ENCODE data around the gene SPAAR. TPM values are rescaled to one million over a fixed set of nuclear protein-coding genes. Genes with fewer than 3 reads are reported as not detected.

SPAAR gene
- 1 to 10 TPM; 3.8 to 6.3 TPM for total RNA-seq

DNA sequence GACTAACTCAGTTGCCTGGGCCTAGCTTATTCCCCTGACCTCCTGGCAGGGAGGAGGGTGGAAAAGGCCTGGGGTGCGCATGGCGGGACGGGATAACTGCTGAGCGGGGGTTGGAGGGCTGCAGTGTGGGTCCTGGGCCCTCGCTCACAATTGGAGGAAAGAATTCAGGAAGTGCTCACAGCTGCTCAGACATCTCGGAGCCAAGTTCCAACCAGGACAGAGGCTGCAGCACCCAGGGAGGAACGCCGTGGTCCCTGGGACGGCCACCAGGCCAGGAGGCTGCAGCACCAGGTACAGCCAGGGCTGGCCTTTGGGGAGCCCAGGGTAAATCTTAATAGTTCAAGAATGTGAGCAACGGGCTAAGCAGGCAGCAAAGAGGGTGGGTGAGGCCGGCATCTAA lies at the start of gene SPAAR:
SPAAR (plus strand) TSS at position 217 of the 400 bp plus-strand sequence. CDS start 974 bp downstream, outside the sequence.
- Histone ChIP-seq H3K4me3 (peak within 1 kb of the TSS; percentile 28 to 43), H3K27me3 (no peaks in the 10 kb centered on the region), H3K27ac (peak within 1 kb of the TSS; percentile 88 to 96), H3K36me3 (no peaks in the 10 kb centered on the region), H3K9me3 (no peaks in the 10 kb centered on the region), H3K4me1 (peaks cover 0 to 89% of the 10 kb centered on the region in 2 donors)
- no peak for DNase-seq (ENCODE audit: low spot score)
- TF ChIP-seq CTCF (IDR thresholded peaks at IDR 0.05) = no peak

- Histone ChIP-seq H3K27ac (no peak overlapping the region), H3K4me3 (no peak overlapping the region), H3K27me3 (no peaks in the 10 kb centered on the region), H3K4me1 (peaks cover 0 to 5% of the 10 kb centered on the region in 2 donors), H3K9me3 (no peaks in the 10 kb centered on the region), H3K36me3 (no peaks in the 10 kb centered on the region)
- DNase-seq (ENCODE audit: low spot score) = peak; percentile 42
- no peak for TF ChIP-seq CTCF (IDR thresholded peaks at IDR 0.05)
These were observed 49.3 kb upstream of the SPAAR start for GRCh38 chr9:35859990-35860339.

GRCh38 chr9:35861161-35861897 lies 48.0 kb upstream of the SPAAR start:
- Histone ChIP-seq H3K36me3 (no peaks in the 10 kb centered on the region), H3K9me3 (no peaks in the 10 kb centered on the region)
- no peak for DNase-seq (ENCODE audit: low spot score)

DNA sequence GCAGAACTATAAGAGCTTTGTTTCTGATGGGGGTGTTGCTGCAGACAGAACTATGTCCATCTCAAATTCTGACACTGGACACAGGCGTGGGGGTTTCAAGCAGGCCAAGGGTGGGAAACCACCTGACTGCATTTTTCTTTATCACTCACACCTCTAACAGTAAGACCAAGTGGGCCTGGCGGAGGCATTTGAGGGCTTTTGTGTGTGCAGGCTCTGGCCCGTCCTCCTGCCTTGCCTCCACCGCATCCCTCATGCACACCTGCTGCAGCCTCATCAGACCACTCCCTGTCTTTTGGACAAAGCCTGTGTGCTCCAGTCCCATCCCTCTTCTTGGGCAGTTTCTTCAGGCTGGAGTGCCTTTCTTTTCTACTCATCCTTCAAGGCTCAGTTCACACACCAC lies 47.0 kb upstream of the SPAAR start:
- H3K27ac ChIP-seq = no peak overlapping the region
- H3K9me3 ChIP-seq = no peaks in the 10 kb centered on the region
- DNase-seq (ENCODE audit: low spot score) = no peak
- H3K4me3 ChIP-seq = no peak overlapping the region
- H3K27me3 ChIP-seq = no peaks in the 10 kb centered on the region
- TF ChIP-seq CTCF (IDR thresholded peaks at IDR 0.05) = no peak
- no peaks in the 10 kb centered on the region for H3K36me3 ChIP-seq
- peaks cover 0 to 5% of the 10 kb centered on the region in 2 donors for H3K4me1 ChIP-seq

More at GRCh38 chr9:35861161-35861897, 48.0 kb upstream of the SPAAR start:
- Histone ChIP-seq H3K4me1 (peaks cover 0 to 5% of the 10 kb centered on the region in 2 donors), H3K27me3 (no peaks in the 10 kb centered on the region), H3K27ac (no peak overlapping the region), H3K4me3 (no peak overlapping the region)
- TF ChIP-seq CTCF (IDR thresholded peaks at IDR 0.05) = no peak

- peaks cover 0 to 5% of the 10 kb centered on the region in 2 donors for H3K4me1 ChIP-seq
- H3K9me3 ChIP-seq = no peaks in the 10 kb centered on the region
- no peak for TF ChIP-seq CTCF (IDR thresholded peaks at IDR 0.05)
- no peaks in the 10 kb centered on the region for H3K36me3 ChIP-seq
- no peak for DNase-seq (ENCODE audit: low spot score)
- no peak overlapping the region for H3K4me3 ChIP-seq
- H3K27me3 ChIP-seq = no peaks in the 10 kb centered on the region
- no peak overlapping the region for H3K27ac ChIP-seq
These were observed 45.7 kb upstream of the SPAAR start for GRCh38 chr9:35863583-35863982.
